ENCODE results near the gene ANKRD27. TPM values are rescaled to one million over a fixed set of nuclear protein-coding genes. Genes with fewer than 3 reads are reported as not detected.

ANKRD27 gene
- total and polyA plus RNA-seq, 2 experiments from 2014 or later: 24.3 to 32.6 TPM

- no peaks in the 10 kb centered on the region for H3K27me3 ChIP-seq
- no peaks in the 10 kb centered on the region for H3K79me2 ChIP-seq
- H3K9me2 ChIP-seq (replicated peaks; ENCODE audit: insufficient read depth): no peaks in the 10 kb centered on the region
- no peak overlapping the region for H2AFZ ChIP-seq
- 95% methylated on average over 20 of the region's 20 CpGs for whole genome bisulfite sequencing (ENCODE audit: low lambda C conversion rate, missing lambda C conversion rate)
- H3K27ac ChIP-seq: no peak overlapping the region
- no peaks in the 10 kb centered on the region for H3K9me3 ChIP-seq (ENCODE audit: low read depth)
- no peak overlapping the region for H3K4me3 ChIP-seq
- no peak for DNase-seq (ENCODE audit: low spot score)
- TF ChIP-seq, protein P1, sequence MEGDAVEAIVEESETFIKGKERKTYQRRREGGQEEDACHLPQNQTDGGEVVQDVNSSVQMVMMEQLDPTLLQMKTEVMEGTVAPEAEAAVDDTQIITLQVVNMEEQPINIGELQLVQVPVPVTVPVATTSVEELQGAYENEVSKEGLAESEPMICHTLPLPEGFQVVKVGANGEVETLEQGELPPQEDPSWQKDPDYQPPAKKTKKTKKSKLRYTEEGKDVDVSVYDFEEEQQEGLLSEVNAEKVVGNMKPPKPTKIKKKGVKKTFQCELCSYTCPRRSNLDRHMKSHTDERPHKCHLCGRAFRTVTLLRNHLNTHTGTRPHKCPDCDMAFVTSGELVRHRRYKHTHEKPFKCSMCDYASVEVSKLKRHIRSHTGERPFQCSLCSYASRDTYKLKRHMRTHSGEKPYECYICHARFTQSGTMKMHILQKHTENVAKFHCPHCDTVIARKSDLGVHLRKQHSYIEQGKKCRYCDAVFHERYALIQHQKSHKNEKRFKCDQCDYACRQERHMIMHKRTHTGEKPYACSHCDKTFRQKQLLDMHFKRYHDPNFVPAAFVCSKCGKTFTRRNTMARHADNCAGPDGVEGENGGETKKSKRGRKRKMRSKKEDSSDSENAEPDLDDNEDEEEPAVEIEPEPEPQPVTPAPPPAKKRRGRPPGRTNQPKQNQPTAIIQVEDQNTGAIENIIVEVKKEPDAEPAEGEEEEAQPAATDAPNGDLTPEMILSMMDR (IDR thresholded peaks at IDR 0.05; ENCODE audit: poor library complexity): no peak
- no peak for TF ChIP-seq EZH2 (IDR thresholded peaks at IDR 0.05; ENCODE audit: borderline replicate concordance)
- no peak for TF ChIP-seq EZH2phosphoT487 (IDR thresholded peaks at IDR 0.05; ENCODE audit: low read depth, severe bottlenecking, unreplicated experiment)
- H3K4me2 ChIP-seq: no peak overlapping the region
- no peaks in the 10 kb centered on the region for H4K20me1 ChIP-seq (ENCODE audit: insufficient read depth, poor library complexity, severe bottlenecking)
- no peaks in the 10 kb centered on the region for H3K36me3 ChIP-seq (replicated peaks; ENCODE audit: insufficient read depth, low read depth)
- H3K4me1 ChIP-seq (ENCODE audit: insufficient read depth): no peaks in the 10 kb centered on the region
These were observed 67.5 kb downstream of the ANKRD27 start for GRCh38 chr19:32607479-32607878.

DNA sequence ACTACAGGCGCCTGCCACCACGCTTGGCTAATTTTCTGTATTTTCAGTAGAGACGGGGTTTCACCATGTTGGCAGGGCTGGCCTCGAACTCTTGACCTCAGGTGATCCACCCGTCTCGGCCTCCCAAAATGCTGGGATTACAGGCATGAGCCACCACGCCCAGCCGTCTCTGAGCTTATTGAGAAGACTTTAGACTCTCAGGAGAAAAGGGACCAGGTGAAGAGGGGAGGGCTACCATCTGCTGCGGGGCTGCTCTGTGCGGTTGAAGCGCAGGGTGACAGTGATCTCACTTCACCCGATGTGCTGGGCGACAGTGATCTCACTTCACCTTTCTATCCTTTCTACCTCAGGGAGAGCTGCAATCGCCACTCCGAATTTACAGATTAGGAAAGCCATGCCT lies 68.7 kb downstream of the ANKRD27 start:
- Histone ChIP-seq H3K27ac (no peak overlapping the region), H3K79me2 (no peaks in the 10 kb centered on the region), H3K4me1 (ENCODE audit: insufficient read depth) (no peaks in the 10 kb centered on the region), H2AFZ (no peak overlapping the region), H3K9me2 (replicated peaks; ENCODE audit: insufficient read depth) (no peaks in the 10 kb centered on the region), H3K4me2 (no peak overlapping the region), H3K4me3 (no peak overlapping the region), H4K20me1 (ENCODE audit: insufficient read depth, poor library complexity, severe bottlenecking) (no peaks in the 10 kb centered on the region), H3K36me3 (replicated peaks; ENCODE audit: insufficient read depth, low read depth) (no peaks in the 10 kb centered on the region), H3K9me3 (ENCODE audit: low read depth) (no peaks in the 10 kb centered on the region), H3K27me3 (no peaks in the 10 kb centered on the region)
- DNase-seq (ENCODE audit: low spot score): no peak
- 85% methylated on average over 15 of the region's 15 CpGs for WGBS (ENCODE audit: low lambda C conversion rate, missing lambda C conversion rate)
- TF ChIP-seq EZH2phosphoT487 (IDR thresholded peaks at IDR 0.05; ENCODE audit: low read depth, severe bottlenecking, unreplicated experiment): no peak
- TF ChIP-seq, protein P1 (IDR thresholded peaks at IDR 0.05; ENCODE audit: poor library complexity): no peak
- no peak for TF ChIP-seq EZH2 (IDR thresholded peaks at IDR 0.05; ENCODE audit: borderline replicate concordance)

DNA sequence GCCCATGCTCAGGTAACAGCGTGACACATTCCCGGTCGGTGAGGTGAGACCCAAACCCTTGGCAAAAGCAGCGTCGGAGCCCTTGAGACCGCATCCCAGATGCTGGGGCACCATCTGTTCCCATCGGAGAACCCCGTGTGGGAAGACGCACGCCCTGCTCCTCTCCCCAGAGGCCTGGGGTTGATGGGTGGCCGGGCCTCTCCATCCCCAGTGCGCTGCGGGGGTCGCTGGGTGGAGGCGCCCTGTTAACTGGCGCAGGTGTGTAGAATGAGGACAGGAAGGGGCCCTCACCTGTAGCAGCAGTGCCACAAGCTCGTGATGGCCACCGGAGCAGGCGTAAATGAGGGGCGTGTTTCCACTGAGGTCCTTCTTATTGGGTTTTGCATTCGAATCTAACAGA lies 69.4 kb downstream of the ANKRD27 start:
- H3K4me1 ChIP-seq (ENCODE audit: insufficient read depth): no peaks in the 10 kb centered on the region
- H3K4me2 ChIP-seq: no peak overlapping the region
- no peaks in the 10 kb centered on the region for H3K9me2 ChIP-seq (replicated peaks; ENCODE audit: insufficient read depth)
- WGBS (ENCODE audit: low lambda C conversion rate, missing lambda C conversion rate): 95% methylated on average over 21 of the region's 21 CpGs
- H4K20me1 ChIP-seq (ENCODE audit: insufficient read depth, poor library complexity, severe bottlenecking): no peaks in the 10 kb centered on the region
- DNase-seq (ENCODE audit: low spot score): no peak
- H3K4me3 ChIP-seq: no peak overlapping the region
- no peak for TF ChIP-seq EZH2phosphoT487 (IDR thresholded peaks at IDR 0.05; ENCODE audit: low read depth, severe bottlenecking, unreplicated experiment)
- TF ChIP-seq, protein P1 (IDR thresholded peaks at IDR 0.05; ENCODE audit: poor library complexity): no peak
- TF ChIP-seq EZH2 (IDR thresholded peaks at IDR 0.05; ENCODE audit: borderline replicate concordance): no peak
- no peak overlapping the region for H2AFZ ChIP-seq
- H3K27ac ChIP-seq: no peak overlapping the region
- H3K9me3 ChIP-seq (ENCODE audit: low read depth): no peaks in the 10 kb centered on the region
- no peaks in the 10 kb centered on the region for H3K79me2 ChIP-seq
- H3K27me3 ChIP-seq: no peaks in the 10 kb centered on the region
- H3K36me3 ChIP-seq (replicated peaks; ENCODE audit: insufficient read depth, low read depth): no peaks in the 10 kb centered on the region

DNA sequence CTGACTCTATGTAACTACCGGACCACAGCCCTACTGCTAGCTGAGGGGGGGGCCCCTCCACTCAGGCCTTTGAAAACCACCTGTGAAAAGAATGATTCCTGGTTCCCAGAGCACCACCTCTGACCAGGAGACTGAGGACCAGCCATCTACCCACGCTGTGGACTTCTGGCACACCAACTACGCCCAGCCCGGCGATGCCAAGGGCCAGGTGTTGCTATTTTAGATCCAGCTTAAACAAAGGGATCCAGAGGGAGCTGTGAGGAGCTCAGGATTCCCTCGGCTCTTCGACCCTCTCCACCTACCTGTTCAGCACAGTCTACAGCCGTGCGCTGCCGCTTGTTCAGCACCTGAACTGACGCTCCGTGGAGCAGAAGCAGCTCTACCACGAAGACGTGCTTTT lies 71.0 kb downstream of the ANKRD27 start:
- no peaks in the 10 kb centered on the region for H3K36me3 ChIP-seq (replicated peaks; ENCODE audit: insufficient read depth, low read depth)

More for the DNA sequence above, 71.0 kb downstream of the ANKRD27 start:
- Histone ChIP-seq H3K4me3 (no peak overlapping the region), H3K9me2 (replicated peaks; ENCODE audit: insufficient read depth) (no peaks in the 10 kb centered on the region), H3K27me3 (no peaks in the 10 kb centered on the region), H4K20me1 (ENCODE audit: insufficient read depth, poor library complexity, severe bottlenecking) (no peaks in the 10 kb centered on the region), H3K4me2 (no peak overlapping the region), H2AFZ (no peak overlapping the region), H3K79me2 (no peaks in the 10 kb centered on the region), H3K9me3 (ENCODE audit: low read depth) (no peaks in the 10 kb centered on the region), H3K27ac (no peak overlapping the region), H3K4me1 (ENCODE audit: insufficient read depth) (no peaks in the 10 kb centered on the region)
- TF ChIP-seq EZH2phosphoT487 (IDR thresholded peaks at IDR 0.05; ENCODE audit: low read depth, severe bottlenecking, unreplicated experiment) (no peak), EZH2 (IDR thresholded peaks at IDR 0.05; ENCODE audit: borderline replicate concordance) (no peak)
- TF ChIP-seq, protein P1 (IDR thresholded peaks at IDR 0.05; ENCODE audit: poor library complexity): no peak
- DNase-seq (ENCODE audit: low spot score): no peak
- WGBS (ENCODE audit: low lambda C conversion rate, missing lambda C conversion rate): 93% methylated on average over 14 of the region's 14 CpGs

All from hepatocyte (in vitro differentiated cells).